Panc1 (cell line): Measurements from ENCODE around the gene KRTCAP3. TPM values are rescaled to one million over a fixed set of nuclear protein-coding genes. Genes with fewer than 3 reads are reported as not detected.

ENCODE experiments used
- ATAC-seq: fragments of 200-7000 bp; cut with Tn5 transposase; 2 replicates; pipeline ENCODE4 v1.9.1; 2020; ENCODE audit warnings: mild to moderate bottlenecking, moderate library complexity
- BruUV-seq: library from RNA; stranded (reverse); fragments of 400-500 nt; replicated peaks from 2 replicates; lab custom pipeline; 2021; lab: Mats Ljungman, UMichigan
- CTCF ChIA-PET: fragments of 300-600 bp; sonication (Branson Sonifier 250); formaldehyde crosslinking; loops from one replicate; lab custom pipeline; 2022; ENCODE audit warnings: antibody characterized with exemption; lab: Charles Lee
- POLR2A ChIA-PET: fragments of 300-600 bp; sonication (Branson Sonifier 250); formaldehyde crosslinking; loops from one replicate; lab custom pipeline; 2022; ENCODE audit warnings: antibody characterized with exemption; lab: Charles Lee
- DNase-seq: peaks from one replicate; pipeline ENCODE4 v3.0.0-alpha.2; 2010; ENCODE audit warnings: low read depth, low spot score
- H3K27ac ChIP-seq: 2 replicates; pipeline ENCODE4 v1.5.1; 2011; ENCODE audit warnings: mild to moderate bottlenecking, low read length, inconsistent platforms
- H3K27me3 ChIP-seq: fragments of 200-500 bp; sonication (Bioruptor generic); 2 replicates; pipeline ENCODE4 v1.6.0; 2014; ENCODE audit warnings: low read length, inconsistent platforms; ENCODE audit not compliant: control insufficient read depth, insufficient read depth
- H3K36me3 ChIP-seq: fragments of 200-500 bp; sonication (Bioruptor generic); 2 replicates; pipeline ENCODE4 v1.5.1; 2014; ENCODE audit warnings: inconsistent platforms, mild to moderate bottlenecking, low read length, moderate library complexity; ENCODE audit not compliant: control insufficient read depth, insufficient read depth
- H3K4me1 ChIP-seq: 2 replicates; pipeline ENCODE4 v1.5.1; 2011; ENCODE audit warnings: inconsistent platforms, mild to moderate bottlenecking, low read length, moderate library complexity; ENCODE audit not compliant: control insufficient read depth, insufficient read depth
- H3K4me3 ChIP-seq, 2 experiments: 2 replicates each; pipeline ENCODE4 v1.5.1; 2011 to 2012; ENCODE audit warnings: low read depth in 2 of 2, low read length in 2 of 2, mild to moderate bottlenecking in 2 of 2, inconsistent platforms in 1 of 2, moderate library complexity in 1 of 2
- H3K9me3 ChIP-seq: fragments of 200-500 bp; sonication (Bioruptor generic); 2 replicates; pipeline ENCODE4 v1.5.1; 2014; ENCODE audit warnings: low read depth, mild to moderate bottlenecking, inconsistent platforms, low read length, moderate library complexity; ENCODE audit not compliant: control insufficient read depth, insufficient read depth
- CTCF ChIP-seq: fragments of 450-650 bp; IDR thresholded peaks from 2 replicates; pipeline ENCODE4 v1.5.1; 2017; ENCODE audit warnings: mild to moderate bottlenecking
- POLR2AphosphoS5 ChIP-seq: IDR thresholded peaks from 2 replicates; pipeline ENCODE4 v1.6.1; 2012; ENCODE audit warnings: mild to moderate bottlenecking, low read depth, low read length, moderate library complexity
- REST ChIP-seq, 2 experiments: IDR thresholded peaks; 2 replicates each; pipeline ENCODE4 v1.6.1; 2011 to 2012; ENCODE audit warnings: low read depth in 2 of 2, control low read depth in 1 of 2, low read length in 1 of 2, mild to moderate bottlenecking in 1 of 2, moderate library complexity in 1 of 2; ENCODE audit not compliant: insufficient read depth in 1 of 2
- SIN3A ChIP-seq: IDR thresholded peaks from 2 replicates; pipeline ENCODE4 v1.6.1; 2012; ENCODE audit warnings: low read depth, mild to moderate bottlenecking, low read length, moderate library complexity, borderline replicate concordance; ENCODE audit not compliant: insufficient read depth
- TCF7L2 ChIP-seq: IDR thresholded peaks from 2 replicates; pipeline ENCODE4 v1.6.1; 2011; ENCODE audit warnings: mild to moderate bottlenecking, low read depth, low read length, inconsistent platforms
- in situ Hi-C: cut with HindIII; loops from 2 replicates; pipeline ENCODE4 v1.10.0; 2016; ENCODE audit warnings: low sequenced_read_pairs, low pct_unique_long_range_greater_than_20kb
- intact Hi-C: fragments of 100-400 bp; cut with micrococcal nuclease; formaldehyde crosslinking; loops from one replicate; pipeline ENCODE4 v1.10.0; 2022; ENCODE audit not compliant: unreplicated experiment
- total RNA-seq: library from RNA; stranded (reverse); gene quantifications from one replicate; pipeline ENCODE4 v1.2.1, GENCODE V29; 2021; ENCODE audit not compliant: unreplicated experiment

Gene KRTCAP3
- total RNA-seq, 1 experiment from 2014 or later = 1.9 TPM

GRCh38 chr2:27428978-27429541 lies 13.1 kb upstream of the KRTCAP3 start:
- BruUV-seq = no TSS peak
- Histone ChIP-seq H3K9me3 (no peaks in the 10 kb centered on the region), H3K27me3 (no peaks in the 10 kb centered on the region), H3K27ac (peak overlapping the region; percentile 93), H3K4me3 (peak overlapping the region; percentile 66 to 73), H3K36me3 (peaks cover 7% of the 10 kb centered on the region), H3K4me1 (peaks cover 15% of the 10 kb centered on the region)
- DNase-seq (no peak), ATAC-seq (peak; percentile 95)
- ChIA-PET POLR2A (interaction anchor here (0.6 to 0.7 kb wide), 2 partner anchors 37 to 1015 kb away, joined by 3 read pairs; no protein-coding TSS in a partner anchor), CTCF (interaction anchor here (0.5 to 1.5 kb wide), 2 partner anchors 24 to 254 kb away, joined by 3 to 11 read pairs; no protein-coding TSS in a partner anchor)
- in situ Hi-C loops = no loop called here
- peak; percentile 98 for TF ChIP-seq TCF7L2
- no peak for TF ChIP-seq CTCF
- intact Hi-C loops = no loop called here

- Histone ChIP-seq H3K27ac (no peak overlapping the region), H3K9me3 (no peaks in the 10 kb centered on the region), H3K36me3 (peaks cover 16% of the 10 kb centered on the region), H3K27me3 (no peaks in the 10 kb centered on the region), H3K4me3 (no peak overlapping the region), H3K4me1 (peaks cover 15% of the 10 kb centered on the region)
- ATAC-seq = no peak
- intact Hi-C loops = no loop called here
- no TSS peak for BruUV-seq
- CTCF ChIA-PET = no interaction called here
- in situ Hi-C loops = no loop called here
- POLR2A ChIA-PET = no interaction called here
- TF ChIP-seq POLR2AphosphoS5 = no peak
- no peak for TF ChIP-seq CTCF
- TF ChIP-seq SIN3A = no peak
- TF ChIP-seq TCF7L2 = no peak
- TF ChIP-seq REST (IDR thresholded peaks at IDR 0.05; ENCODE audit: insufficient read depth in 1 of 2, low read depth in 2 of 2, low read length in 1 of 2) = no peak
- DNase-seq = peak; percentile 55
These were observed 10.8 kb upstream of the KRTCAP3 start for GRCh38 chr2:27431395-27431794.
